Stimulated activated CD4-positive, alpha-beta T cell treated with anti-CD3 and anti-CD28 coated beads, Interleukin-4, amount 100 ng/mL, for 4 hours (primary cell): ENCODE data around the gene EMC9.

ENCODE experiments used
- DNase-seq, 2 experiments: peaks; one replicate each; pipeline ENCODE4 v3.0.0-alpha.2; 2020

EMC9 gene

DNA sequence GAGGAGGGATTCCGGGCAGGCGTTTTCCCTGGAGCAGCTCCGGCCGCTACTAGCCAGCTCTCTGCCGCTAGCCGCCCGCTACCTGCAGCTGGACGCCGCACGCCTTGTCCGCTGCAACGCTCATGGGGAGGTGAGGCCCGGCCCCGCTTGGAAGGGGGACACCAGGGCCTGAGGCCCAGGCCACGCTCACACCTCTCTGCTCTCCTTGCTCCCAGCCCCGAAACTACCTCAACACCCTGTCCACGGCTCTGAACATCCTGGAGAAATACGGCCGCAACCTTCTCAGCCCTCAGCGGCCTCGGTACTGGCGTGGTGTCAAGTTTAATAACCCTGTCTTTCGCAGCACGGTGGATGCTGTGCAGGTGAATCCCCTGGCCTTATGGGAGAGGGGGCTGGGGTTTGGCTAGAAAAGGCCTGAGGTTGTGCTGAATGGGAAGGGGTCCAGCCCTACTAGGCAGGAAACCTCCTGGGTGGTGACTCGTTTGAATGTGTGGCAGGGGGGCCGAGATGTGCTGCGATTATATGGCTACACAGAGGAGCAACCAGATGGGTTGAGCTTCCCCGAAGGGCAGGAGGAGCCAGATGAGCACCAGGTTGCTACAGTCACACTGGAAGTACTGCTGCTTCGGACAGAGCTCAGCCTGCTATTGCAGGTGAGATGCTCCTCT is 6.5 kb upstream of the EMC9 start:
- DNase-seq, result no peak

DNA sequence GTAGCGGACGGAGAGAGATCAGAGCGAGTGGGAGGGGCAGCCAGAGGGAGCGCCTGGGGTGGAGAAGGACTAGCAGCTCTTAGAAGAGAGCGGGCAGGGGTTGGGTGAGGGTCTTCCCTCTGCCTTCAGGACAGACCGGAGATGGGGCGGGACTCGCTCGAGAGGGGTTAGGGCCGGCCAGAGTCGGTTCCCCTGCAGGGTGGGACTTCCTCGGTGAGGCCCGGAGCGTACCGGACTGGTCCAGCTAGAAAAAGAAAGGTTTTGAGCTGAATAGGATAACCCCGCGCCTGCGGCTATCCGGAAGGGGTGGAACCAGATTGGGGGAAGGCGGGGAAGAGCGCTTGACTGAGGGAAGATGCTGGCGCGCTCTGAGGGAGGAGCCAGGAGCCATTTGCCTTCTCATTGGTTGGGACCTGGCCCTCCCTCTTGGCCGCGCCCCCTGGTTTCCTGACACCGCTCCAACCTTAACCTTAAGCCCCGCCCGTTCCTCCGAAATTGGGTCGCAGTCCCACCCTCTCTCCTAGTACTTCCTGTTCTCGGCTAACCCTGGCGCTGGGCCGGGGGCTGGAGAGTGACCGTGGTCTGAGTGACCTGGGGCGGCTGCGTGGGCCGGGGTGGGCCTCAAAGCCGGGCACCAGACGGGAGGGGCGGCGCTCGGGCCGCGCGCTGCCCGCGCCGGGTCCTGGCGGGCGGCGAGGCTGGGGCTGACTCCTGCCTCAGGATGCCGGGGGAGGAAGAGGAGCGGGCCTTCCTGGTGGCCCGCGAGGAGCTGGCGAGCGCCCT is 5.8 kb upstream of the EMC9 start, which contains the start of gene RNF31:
TSS of gene RNF31 (plus strand) at position 521 of the 783 bp plus-strand sequence. CDS start at position 722, 201 bp downstream.
- DNase-seq, result peak; percentile 95 to 98

DNA sequence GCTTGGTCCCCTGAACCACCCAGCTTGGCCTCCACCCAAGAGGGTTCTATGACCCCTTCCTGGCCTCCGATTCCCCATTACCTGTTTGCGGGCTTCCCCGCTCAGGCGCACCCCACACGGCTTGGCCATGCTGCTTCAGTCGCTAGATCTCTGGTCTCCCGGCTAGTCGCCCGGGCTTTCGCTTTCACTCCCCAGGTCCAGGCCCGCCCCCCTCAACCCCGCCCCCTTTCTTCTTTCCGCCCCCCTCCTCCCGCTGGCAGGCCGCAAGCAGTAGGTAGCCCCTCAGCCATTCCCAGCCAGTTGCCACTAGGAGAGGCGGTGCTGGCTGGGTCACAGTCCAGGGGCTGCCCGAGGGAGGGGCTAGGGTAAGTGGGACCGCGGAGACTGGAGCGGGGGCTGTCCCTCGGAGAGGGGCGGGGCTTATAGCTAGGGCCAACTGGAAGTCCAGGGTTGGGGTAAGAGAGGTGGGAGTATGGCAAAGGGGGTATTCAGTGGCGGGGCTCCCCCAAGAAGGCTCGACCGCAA is 5.1 kb upstream of the EMC9 start, which contains the start of gene PSME2:
TSS of gene PSME2 (minus strand) at position 158 of the 525 bp plus-strand sequence. CDS start at position 129, 29 bp downstream.
- DNase-seq, result peak; percentile 76 to 79

DNA sequence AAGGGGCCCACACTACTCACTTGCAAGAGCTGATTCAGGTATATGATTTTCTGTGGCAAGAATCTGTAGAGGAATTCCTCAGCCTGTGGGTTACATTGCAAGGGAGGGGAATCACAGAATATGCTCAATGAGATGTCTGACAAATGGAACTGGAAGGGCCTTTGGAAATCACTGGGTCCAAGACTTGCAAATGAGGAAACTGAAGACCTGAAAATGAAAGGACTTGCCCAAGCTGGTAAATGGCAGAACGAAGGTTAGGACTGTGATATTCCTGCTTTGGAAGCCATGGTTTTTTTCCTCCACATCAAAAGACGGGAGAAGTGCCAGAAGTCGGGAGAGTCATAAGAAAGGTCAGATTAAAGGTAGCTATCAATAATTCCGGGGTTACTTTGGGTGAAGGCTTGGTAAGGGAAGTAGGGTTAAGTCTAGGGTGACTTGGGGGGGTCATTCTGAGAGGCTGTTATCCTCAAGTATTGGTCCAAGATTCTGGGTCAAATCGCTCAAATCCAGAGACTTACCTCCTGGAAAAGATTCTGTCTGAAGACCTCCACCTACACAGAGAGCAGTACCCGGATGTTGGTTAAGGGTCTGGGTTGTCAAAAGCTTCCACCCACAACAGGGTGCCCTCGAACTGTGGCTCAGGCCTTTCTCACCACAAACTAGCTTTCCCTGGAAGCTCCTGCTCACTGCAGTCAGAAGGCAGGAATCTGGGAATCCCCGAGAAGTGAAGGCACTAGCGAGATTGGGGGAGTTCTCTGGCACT is 4.5 kb upstream of the EMC9 start:
- DNase-seq, result no peak

- DNase-seq, result no peak
Observed at GRCh38 chr14:24145219-24145618, 3.8 kb upstream of the EMC9 start.

DNA sequence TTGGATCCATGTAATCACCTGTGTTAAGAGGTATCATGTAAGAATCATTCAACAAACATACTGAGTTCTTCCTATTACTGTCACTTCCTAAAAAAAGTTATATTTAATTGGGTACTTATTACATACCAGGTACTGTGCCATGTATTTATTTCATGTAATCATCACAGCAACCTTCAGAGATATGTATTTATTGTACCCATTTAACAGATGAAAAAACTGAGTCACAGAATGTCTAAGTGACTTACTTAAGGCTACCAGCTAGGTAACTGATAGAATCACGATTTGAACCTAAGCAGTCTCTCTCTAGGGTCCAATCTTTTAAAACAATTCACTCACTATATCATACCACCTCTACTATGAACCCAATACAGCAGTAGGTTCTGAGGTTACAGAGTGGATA is 3.1 kb upstream of the EMC9 start:
- no peak for DNase-seq

DNA sequence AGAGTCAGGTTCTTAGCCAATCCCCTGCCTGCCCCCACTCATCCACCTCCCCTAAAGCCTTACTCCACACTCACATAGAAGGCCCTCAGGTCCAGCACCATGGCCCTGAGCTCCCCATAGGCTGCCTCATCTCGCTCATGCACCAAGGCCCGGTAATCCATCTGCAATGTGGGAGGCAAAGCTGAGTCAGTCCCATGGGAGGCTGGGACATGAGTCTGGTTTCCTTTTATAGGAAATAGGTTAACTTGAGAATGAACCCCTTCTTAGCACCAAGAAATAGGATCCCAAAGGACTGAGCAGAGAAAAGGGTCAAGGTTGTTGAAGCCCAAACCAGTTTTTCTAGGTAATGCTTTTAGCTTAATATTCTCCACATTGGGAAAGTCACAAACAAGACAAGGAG is 2.1 kb upstream of the EMC9 start:
- no peak for DNase-seq

DNA sequence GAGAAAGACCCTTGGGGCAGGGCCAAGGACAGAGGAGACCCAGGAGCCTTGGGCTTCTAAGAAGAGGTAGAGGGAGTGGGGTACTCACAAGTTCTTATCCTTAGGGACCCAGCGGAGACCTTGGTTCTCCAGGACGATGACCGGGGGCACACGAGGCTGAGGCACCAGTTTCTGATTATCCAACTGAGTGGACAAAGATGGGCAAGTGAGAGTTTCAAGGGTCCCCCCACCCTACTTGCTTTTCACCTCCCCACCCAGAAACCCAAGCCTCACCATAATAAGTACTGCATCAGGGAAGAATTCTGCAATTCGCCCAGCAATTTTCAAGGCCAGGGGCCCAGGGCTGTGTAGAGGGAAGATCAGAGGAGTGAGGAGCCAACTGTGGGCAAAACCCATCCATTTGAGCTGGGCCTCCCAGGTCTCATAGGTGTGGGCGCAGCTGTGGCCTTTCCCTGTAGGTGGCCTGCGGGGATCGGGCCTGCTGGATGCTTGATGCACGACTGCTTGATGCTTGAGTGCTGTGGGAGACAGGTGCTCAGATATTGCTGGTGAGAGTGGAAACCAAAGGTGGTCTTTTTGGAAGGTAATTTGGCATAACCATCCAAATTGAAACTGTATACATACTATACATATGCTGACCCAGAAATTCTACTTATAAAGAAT is 2.0 kb downstream of the EMC9 start:
- no peak for DNase-seq

GRCh38 chr14:24138396-24139271 is 2.8 kb downstream of the EMC9 start:
- DNase-seq, result no peak

DNA sequence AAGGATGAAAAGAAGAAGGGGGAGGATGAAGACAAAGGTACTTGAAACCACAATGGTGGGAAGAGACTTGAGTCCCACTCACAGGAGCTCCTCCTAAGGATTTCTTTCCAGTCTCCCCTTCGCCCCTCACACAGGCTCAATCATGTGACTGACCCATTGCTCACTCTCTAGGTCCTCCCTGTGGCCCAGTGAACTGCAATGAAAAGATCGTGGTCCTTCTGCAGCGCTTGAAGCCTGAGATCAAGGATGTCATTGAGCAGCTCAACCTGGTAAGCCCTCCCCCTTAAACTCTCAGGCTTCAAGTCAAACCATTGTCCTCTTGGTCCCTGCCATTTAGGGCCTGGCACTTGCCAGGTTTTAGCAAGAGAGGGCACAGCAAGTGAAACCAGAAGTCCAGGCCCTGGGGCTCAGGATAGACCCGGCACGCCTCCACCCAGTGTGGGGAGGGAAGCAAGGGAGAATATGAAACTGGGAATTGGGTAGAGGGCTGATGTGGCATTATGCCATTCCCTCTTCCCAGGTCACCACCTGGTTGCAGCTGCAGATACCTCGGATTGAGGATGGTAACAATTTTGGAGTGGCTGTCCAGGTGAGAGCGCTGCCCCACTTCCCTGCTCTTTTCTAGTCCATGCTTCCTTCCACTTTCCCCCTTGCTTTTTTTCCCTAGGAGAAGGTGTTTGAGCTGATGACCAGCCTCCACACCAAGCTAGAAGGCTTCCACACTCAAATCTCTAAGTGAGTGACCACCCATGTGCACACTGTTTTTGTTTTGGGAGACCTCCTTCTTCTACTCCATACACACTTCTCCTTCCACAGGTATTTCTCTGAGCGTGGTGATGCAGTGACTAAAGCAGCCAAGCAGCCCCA is 3.6 kb downstream of the EMC9 start:
- no peak for DNase-seq

DNA sequence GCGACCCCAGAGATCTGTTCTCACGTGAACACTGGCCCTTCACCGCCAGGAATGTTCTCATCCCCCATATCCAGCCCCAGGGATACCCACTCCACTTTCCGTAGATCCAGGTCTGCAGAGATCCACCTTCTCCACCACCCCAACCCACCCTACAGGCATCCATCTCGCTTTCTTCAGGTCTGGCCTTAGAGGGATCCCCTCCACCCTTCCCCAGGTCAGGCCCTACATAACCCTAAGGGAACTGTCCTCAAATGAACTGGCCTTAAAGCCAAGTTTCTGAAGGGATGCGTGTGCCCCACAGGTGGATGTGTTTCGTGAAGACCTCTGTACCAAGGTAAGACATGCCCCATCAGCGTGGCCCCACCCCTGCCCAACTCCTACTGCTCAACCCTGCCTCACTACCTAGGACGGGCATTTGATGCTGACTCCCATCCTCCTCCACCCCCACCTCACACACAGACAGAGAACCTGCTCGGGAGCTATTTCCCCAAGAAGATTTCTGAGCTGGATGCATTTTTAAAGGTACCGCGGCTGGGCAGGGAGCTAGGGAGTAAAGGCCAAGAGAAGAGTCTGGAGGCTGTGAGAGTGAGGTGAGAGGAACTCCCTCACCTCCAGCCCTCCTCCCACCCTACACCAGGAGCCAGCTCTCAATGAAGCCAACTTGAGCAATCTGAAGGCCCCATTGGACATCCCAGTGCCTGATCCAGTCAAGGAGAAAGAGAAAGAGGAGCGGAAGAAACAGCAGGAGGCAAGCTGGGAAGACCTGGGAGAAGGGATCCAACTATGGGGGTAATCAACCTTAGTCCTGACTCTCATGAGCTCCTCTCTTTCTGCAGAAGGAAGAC is 4.5 kb downstream of the EMC9 start:
- DNase-seq, result no peak

DNA sequence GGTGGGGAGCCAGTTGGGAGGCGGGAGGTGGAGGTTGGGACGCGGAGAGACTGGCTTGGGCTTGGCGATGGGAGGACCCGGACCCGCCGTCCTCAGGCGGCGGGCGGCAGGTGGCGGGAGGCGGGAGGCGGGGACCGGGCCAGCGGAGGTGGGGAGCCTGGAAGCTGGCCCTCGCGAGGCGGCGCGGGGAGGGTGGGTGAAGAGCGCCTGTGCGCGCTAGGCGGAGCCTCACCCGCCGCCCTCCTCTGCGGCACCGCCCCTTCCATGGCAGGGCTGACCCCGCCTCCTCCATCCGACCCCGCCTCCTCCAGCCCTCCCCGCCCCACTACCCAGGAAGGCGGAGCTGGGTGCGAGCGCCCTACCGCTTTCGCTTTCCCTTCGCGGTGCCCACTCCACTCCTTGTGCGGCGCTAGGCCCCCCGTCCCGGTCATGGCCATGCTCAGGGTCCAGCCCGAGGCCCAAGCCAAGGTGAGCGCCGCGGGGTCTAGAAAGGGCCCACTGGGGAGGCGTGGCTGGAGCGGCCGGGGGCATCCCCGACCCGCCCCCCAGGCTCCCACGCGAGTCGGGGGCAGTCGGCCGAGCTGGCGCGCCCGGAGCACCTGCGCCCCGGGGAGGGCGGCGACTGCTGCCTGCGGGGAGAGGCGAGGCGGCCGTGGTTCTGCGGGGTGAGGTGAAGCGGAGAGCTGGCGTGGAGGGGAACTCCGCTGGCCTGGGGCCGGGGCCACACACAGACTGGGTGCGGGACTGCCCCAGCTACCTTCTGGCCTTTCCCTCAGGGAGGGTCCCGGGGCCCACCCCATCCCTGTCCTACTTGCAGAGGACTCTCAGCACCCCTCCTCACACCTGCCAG is 5.3 kb downstream of the EMC9 start, which contains the start of gene PSME1:
TSS of gene PSME1 (plus strand) at position 361 of the 850 bp plus-strand sequence. CDS start at position 430, 69 bp downstream.
- peak; percentile 91 to 95 for DNase-seq

GRCh38 chr14:24135584-24135833 is 5.9 kb downstream of the EMC9 start:
- no peak for DNase-seq

- no peak for DNase-seq
Observed at GRCh38 chr14:24133735-24134134, 7.7 kb downstream of the EMC9 start.

DNA sequence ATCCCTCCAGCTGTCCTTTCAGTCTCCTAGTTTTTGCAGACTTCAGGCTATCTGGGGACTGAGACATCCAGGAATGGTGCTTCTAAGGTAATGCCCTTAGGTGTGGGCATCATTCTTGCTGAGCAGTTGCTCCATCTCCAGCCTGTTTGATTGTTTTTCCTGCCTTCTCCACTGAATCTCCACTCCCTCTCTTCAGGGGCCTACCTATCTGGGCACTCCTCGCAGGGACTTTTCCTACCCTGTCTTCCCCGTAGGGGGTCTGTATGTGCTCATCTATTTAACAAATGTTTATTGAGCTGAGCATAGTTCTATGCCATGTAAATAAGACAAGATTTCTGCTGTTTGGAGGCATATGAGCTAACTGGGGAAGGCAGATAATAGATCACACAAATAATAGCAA is 8.4 kb downstream of the EMC9 start:
- no peak for DNase-seq

DNA sequence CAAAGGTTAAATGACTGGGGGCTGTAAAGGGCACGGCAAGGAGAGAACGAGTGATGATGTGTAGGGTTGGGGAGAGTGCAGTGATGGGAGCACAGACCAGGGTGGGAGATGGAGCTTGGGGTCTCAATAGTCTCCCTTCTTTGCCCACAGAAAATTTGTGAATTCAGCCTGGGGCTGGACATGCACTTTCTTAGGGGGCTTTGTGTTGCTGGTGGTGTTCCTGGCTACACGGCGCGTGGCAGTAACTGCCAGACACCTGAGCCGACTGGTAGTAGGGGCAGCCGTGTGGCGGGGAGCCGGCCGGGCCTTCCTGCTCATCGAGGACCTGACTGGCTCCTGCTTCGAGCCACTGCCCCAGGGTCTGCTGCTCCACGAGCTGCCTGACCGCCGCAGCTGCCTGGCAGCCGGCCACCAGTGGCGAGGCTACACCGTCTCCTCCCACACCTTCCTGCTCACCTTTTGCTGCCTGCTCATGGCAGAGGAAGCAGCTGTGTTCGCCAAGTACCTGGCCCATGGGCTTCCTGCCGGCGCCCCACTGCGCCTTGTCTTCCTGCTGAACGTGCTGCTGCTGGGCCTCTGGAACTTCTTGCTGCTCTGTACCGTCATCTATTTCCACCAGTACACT is 9.2 kb downstream of the EMC9 start:
- DNase-seq, result peak in 1 of 2 experiments; percentile 24

DNA sequence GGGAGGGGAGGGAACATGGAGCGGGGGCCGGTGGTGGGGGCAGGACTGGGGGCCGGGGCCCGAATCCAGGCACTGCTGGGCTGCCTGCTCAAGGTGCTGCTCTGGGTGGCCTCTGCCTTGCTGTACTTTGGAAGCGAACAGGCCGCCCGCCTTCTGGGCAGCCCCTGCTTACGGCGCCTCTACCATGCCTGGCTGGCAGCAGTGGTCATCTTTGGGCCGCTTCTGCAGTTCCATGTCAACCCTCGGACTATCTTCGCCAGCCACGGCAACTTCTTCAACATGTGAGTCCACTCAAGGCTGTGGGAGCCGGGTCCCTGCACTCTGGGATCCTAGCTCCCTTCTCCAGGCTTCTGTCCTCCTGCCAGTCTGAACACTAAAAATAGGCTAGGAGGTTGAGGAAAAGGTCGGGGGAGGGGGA is 9.8 kb downstream of the EMC9 start:
- no peak for DNase-seq
